Stimulated activated CD4-positive, alpha-beta T cell treated with anti-CD3 and anti-CD28 coated beads, Interleukin-15, amount 100 ng/mL, for 48 hours (primary cell): ENCODE measurements around the gene GRM8.

Experiments used
- DNase-seq, 2 donors: peaks; one replicate each; pipeline ENCODE4 v3.0.0-alpha.2; 2020; ENCODE audit warnings: low read depth in 2 of 2

GRM8 gene

DNA sequence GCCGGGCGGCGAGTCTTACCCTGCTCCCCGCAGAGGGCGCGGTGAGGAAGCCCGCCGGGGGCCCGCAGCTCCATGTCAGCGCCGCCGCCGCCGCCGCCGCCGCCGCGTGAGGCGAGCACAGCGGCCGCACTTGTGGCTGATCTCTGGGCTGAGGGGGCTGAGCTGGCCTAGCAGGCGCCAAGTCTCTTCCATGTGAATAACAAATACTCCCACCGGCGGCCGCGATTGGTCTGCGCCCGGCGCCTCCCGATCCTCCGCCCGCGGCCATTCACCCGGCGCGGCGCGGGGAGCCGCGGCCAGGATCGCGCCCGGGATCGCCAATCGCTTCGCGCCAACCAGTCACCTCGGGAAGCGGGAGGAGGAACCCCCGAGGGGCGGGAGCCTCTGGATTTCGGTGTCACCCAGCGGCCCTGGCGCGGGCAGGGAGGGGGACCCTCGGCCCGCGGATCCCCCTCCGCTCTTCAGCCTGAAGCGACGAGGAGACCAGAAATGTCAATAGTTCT, at the start of gene GRM8:
GRM8 (minus strand) TSS at position 164 of the 503 bp plus-strand sequence.
- no peak for DNase-seq

DNA sequence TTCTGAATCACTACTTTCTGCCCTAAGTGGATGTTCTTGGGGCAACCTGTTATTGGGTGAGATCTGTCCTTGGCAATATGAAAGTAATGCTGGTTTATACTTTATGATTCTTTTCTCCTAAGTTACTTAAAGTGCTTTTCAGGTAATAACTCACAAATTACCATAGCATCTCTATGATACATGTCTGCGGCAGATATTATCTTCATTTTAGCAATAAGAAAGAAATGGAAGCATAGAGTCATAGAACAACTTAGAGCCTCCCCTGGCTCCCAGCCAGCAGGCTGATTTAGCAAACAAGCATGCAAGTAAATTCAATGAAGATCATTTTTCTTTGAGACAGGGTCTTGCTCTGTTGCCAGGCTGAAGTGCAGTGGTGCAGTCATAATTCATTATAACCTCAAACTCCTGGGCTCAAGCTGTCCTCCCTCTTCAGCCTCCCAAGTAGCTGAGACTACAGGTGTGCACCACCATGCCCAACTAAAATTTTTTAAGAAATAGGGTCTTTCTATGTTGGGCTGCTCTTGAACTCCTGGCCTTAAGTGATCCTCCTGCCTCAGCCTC, 38.1 kb upstream of the GRM8 start:
- no peak for DNase-seq

DNA sequence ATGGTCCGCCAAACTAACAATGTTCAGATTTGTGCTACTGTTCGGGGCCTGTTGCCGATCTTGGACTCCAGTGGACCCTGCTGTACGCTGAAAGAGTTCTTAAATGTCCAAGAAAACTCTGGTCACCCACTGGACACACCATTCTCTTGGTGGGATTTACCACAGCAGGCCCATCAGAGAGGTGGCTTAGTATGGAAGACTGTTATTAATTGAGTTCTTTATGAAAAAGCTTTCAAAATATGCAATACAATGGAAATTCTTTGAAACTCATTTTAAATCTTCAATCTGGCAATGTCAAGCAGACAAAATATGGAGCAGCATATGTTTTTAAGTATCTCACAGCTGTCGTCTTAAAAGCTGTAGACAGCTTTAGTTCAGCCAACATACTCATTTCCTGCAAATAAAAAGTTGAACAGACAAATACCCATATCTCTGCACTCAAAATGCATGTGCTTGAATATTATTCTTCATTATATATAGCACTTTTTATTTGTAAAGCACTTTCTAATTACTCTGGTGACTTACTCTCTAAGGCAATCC, 37.4 kb upstream of the GRM8 start:
- DNase-seq, result no peak

DNA sequence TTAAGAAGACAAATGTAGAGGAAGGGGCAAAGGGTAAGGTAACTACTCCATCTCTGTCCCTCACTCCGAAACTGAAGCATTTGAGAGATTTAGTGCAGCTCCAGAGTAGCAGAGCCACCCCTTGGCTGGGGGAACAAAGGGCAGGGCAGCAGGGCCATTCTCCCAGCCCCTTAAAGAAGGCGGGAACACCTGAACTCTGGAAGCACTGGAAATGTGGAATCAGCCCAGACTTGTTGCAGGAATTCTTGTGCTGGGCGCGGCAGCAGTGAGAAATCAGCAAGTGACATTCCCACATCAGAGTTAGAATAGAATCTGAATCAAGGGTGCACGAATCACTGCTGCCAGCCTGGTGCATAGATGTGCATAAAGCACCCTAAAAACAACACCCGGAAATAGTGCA, 34.4 kb upstream of the GRM8 start:
- DNase-seq, result no peak

DNA sequence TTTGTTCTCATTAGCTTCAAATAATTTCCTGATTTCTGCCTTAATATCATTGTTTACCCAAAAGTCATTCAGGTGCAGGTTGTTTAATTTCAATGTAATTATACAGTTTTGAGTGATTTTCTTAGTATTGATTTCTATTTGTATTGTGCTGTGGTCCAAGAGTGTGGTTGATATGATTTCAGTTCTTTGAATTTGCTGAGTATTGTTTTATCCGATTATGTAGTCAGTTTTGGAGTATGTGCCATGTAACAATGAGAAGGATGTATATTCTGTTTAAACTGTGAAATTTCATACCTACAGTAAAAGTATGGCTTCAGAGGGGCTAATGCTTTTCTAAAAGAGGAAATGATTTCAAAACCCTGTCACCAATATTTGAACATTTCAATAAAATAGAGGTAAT, 17.4 kb upstream of the GRM8 start:
- no peak for DNase-seq

DNA sequence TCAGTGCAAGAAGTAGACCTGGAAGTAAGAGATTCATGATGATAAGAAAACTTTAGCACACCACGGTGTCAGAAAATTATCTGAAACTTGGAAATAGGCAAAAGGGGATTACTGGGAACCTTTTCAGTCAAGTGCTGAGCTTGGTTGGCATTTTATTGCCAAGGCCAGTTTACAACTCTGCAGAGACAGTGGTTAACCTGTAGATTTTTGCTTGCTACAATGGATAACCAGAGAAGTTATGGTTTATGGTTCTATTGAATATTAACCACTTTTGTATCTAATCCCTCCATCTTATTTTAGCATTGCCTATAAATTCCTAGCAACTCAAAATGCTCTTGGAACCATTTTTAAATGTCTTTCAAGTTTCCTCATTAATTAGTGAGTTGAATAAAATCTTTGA, 13.3 kb upstream of the GRM8 start:
- no peak for DNase-seq

DNA sequence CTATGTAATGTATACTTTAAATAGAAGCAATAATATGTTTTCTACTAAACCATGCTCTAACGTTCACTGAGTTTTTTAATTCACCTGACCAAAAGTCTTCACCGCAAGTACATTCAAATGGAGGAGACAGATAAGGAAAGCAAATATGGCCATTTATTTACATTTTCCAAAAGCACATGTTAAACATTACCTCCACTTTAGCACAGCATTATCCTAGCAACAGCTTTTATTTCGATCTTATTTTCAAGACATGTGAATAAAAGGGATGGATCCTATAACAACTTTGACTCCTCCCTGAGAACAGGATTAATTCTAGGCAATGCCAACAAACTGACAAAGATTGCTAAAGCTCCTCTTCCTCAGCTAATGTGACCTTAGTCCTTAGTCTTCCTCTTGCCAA, 11.5 kb upstream of the GRM8 start:
- no peak for DNase-seq

DNA sequence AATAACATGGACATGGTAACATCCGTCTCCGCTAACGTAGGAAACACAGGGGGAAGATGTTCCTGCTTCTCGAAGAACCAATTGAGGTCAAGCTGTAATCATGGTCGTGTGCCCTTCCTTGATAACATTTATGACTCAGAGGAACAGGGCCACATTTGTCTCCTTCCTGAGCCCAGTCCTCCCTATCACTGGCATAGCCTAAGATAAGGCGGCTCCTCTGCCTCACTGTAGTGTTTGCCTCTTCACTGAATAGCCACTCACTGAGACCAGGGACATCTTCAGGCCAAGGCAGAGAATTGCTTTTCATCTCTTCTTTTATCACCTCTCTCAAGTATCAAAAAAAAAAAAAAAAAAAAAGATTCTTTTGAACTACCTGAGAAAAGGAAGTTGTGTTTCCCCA, 5.4 kb upstream of the GRM8 start:
- no peak for DNase-seq

DNA sequence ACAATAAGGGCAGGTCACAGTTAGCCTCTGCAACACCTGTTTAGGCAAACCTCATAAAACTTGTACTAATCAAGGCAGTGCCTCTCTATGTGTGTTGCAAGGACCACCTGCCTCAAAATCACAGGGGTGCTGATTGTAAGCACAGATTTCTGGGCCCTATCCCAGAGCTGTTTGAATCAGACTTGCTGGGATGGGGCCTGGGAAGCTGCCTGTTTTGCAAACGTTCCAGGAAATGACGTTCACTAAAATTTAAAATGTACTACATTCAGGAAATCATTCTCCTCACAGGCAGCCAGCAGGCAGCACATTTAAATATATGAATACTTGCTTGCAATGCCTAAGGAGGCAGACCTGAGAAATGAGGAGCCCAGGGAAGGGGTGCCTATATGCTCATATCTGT, 4.3 kb upstream of the GRM8 start:
- no peak for DNase-seq

DNA sequence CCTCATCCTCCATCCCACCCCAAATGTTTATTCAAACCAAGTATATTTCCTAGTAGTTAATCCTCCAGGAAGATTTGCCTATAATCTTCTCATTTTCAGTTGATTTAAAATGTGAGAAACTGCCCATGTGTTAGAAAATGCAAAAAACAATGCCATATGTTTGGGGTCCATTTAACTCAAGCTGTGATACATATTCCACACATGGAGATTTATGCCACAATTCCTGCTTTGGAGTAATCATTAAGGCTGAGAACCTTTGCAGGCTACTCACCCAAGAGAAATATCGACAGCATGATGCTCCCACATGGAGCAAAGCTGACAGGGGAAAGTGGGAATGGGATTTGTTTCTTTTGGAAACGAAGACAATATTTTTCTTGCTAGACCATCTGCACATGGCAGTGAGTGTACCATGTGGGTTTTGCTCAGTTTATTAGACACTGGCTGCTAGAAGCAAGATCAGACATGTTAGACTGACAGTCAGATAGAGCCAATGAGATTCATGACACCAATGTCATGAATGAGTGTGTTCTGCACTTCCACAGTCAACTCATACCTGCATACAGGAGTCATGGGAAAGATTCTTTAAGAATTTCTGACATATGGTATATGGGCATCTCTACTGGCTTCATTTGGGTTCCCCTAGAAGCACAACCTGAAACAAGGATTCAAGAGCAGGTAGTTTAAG, 3.4 kb upstream of the GRM8 start:
- no peak for DNase-seq

DNA sequence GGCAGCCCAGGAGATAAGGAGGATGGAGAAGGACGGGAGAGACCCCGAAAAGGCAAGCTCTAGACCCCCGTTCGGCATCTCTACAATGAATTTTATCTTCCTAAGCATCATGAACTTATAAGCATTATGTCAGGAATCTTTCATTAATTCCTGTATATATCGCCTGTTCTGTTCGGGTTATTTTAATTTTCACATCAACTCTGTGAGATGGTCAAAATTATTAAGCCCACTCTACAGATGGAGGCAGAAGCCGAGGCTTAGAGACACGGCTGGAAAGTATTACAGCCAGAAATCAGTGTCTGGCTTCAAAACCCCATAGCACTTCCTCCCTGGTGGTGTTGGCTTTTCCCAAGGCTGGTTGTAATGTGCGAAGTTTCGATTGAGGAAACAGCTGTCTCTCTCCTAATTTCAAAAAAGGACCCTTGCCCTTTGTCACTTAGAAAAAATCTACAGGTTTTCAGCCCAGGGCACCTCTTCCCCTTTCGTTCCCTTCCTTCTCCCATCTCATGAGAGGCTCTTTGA, 1.5 kb upstream of the GRM8 start:
- DNase-seq, result no peak

DNA sequence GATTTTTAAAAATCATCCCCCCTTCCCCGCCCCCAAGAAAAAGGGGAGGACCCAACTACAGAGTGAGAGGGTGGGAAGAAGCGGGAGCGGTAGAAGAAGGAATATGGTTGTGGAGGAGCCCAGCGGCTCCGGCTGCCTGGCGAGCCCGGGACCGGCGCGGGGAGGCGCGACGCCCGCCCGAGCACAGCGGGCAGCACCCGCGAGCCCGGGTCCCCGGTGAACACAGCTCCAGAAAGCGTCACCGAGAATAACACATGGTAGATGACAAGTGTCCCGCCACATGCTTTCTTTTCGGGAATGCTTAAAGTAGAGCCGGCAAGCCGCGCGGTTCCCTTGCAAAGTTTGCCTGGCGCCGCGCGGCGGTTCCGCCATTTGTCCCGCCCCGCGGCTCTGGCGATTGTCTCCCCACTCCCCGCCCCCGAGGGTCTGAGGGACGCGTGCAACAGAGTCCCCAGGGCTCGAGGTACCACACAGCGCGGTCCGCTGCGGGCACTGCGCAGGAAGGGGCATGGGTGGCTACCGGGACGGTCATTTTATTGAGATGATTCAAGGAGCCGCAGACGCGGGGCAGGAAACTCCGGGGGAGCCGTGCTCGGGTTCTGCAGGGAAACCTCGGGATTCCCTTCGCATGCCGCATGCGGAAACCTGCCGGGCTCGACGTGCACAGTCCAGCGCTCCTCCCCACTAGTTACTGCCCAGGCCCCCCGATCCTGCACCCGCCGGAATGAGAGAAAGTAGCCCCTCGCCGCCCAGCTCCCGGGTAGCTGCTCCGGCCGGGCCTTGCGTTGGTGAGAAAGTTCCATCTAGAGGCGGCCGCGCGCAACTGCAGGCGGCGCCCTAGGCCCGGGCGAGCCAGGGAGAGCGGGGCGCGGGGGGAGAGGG, 781 bp upstream of the GRM8 start:
- peak in 1 of 2 donors; percentile 43 for DNase-seq

DNA sequence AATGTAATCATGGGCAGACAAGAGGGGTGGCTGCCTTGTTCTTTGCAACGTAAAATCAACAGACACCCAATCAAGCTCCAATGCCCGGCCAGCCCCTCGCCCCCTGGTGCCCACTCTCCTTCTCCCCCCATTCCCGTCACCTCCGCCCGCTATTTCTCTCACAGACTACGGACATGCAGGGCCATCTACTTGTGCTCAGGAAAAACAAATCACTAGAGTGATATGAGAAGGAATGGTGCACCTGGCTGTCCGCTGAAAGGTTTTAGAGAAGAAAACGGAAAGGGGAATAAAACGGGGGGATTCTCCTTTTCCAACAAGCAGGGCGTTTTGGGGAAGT, 396 bp downstream of the GRM8 start:
- no peak for DNase-seq

DNA sequence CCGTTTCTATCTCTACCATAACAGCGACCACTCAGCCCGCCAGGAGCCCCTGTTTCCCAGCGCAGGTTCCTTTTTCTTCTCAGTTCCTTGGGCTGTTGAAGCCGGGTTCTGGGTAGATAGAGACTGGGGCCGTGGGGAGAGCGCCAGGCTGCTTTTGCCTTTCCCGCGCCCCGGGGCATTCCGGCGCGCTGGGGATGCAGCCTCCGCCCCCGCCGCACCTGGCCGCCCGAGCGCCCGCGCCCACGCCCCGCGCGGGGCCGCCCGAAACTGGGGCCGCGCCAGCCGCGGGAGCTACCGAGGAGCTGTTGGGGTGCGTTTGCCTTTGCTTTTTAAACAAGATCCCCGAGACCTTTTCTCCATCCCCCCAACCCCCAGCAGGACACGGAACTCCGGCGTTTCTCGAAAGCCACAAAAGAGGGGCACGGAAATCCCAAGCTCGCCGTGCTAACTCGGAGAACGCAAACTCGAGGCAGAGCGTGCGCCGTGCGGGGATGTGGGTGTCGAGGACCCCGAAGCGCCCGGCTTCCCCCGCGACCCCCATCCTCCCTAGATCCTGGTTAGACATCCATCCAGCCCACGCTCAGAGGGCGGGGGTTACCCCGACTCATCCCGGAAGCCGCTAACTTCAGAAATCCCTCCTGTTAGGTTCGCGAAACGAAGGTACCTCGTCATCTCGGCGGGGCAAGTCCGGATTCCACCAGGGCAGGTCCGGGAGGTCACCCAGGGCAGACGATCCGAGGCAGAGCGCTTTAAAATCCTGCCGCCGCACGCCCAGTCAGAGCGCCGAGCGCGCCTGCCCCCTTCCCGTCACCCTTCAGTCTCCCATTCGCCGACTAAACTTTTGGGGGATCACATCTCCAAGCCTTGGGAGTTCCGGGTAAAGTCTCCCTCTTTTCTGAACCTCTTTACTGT, 1.0 kb downstream of the GRM8 start:
- DNase-seq, result no peak

DNA sequence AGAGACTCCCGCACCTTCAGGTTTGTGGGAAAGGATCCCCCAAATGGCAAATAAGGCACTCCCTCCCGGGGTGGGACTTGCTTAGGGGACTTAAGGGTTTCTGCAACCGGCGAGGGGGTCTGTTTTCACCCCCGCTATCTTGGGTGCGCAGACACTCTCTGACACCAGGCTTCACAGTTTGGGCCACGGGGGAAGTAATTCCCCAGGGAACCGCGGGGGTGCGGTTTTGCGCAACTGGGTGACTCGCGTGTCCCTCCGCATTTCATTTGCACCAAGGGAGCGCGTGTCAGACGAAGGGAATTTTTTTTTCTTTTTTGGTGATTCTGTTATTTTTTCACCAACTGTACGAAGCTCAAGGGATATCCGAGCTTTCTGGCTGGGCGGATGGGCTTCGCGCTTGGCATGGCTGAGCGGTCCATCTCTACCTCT, 1.7 kb downstream of the GRM8 start:
- no peak for DNase-seq

DNA sequence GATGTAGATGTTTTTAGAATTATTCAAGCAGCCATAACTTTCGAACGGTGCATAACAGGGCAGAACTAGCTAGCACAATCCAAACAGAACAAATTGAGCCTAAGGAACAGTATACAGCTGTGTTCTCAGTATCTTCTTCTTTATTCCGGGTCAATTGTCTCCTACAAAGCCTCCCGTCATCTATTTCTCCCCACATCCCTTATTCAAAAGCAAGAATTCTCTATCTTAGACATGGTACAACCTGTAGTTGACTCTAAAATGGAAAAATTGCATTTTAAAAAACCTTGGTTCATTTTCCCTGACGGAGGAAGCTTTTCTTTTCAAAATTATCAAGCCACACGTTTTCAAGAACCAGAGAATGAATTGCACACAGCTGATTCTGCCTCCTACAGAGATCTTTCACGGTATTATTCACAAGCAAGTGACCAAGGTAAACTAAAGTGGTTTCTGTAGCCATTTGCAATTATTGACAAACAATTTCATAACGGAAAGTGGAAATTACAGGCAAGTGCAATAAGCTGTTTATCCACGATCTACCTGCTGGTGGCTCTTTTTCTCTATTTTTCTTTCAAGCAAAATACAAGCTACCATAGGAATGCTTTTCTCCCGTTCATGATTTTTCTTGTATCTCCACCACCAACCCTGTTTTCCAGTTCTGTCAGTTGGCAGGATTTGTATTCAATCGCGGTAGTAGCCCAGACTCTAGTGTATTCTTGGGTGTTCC, 2.3 kb downstream of the GRM8 start:
- no peak for DNase-seq

DNA sequence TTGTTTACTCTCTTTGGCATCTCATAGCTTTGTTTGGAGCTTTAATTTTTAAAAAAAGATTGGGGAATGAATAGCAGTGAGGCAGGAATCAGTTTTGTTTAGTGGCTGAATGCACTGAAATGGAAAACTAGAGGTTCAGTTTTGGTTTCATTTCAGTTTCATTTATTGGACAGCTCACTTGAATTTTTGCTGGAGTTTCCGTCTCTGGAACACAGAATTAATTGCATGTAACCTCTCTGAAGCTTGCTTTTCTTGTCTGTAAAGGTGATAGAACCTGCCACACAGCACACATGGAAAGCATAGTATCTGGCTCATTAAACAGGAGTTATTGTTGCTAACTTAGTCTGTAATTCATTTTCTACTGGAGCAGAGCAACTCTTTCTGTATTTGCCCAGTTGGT, 7.1 kb downstream of the GRM8 start:
- no peak for DNase-seq

DNA sequence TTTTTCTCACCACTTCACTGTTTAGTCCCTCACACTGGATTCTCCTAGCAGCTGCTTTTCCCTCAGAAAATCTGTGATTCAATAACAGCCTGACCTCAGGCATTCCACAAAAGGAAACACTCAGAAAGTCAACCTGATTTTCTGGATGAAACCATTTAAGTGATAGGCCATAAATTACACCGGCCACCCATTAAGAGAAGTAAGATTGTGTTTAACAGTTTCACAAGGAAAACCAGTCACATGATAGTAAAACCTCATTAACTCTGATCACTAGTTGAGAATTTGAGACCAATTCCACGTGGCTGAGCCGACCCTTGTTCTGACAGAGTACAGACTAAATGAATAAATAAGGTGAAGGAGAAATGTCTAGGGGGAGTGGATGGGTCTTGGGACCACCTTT, 7.7 kb downstream of the GRM8 start:
- no peak for DNase-seq

DNA sequence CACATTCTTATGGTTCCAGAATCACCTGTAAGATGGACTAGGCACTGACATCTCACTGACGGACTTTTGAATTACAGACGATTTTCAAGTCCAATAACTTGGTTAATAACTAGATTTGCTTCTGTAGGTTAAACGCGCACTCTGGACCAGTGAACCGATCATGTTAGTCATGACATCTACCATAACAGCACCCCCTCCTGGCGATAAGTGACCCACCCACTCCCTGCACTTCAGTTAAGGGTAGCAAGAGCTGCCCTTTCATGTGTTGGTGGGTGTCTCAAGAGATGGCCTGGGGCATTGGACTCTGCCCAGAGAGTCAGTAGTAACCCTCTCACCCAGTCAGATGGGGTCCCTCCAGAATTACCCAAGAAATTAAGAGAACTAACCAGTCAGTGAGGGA, 12.9 kb downstream of the GRM8 start:
- DNase-seq, result no peak

DNA sequence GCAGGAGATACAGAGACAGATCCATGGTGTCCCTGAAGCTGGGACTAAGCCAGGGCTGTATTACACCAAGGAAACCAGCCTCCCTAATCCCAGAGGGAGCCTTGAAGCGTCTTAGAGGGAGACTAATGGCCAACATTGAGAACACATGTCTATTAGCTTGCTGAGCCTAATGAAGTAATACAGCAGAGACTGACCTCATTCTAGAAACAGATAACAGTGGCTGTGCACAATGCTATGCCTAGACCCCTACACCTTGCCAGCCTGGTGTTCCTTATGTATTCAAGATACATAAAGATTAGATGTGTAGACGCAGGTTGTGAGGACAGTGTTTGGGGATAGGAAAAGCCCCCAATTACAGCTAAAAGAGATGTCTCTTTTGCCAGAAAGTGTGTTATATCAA, 19.1 kb downstream of the GRM8 start:
- DNase-seq, result no peak

DNA sequence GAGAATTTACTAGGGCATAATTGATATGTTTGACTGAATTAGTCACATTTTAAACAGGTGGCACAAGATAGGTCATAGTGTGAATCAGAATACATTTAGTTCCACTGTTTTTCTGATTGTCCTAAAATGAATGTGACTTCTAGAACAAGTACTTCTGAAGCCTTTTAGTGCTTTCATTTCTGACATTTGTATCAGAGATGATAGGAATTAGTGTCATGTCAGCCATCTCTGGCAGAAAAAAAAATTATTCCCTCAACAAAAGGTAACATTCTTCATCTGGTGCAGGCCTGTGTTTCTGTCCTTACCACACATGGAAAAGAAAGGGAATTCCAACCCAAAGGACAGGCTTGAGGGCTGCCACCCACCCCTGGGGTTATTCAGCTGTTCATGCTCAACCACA, 21.3 kb downstream of the GRM8 start:
- no peak for DNase-seq
